Ramos (cell line): Measurements from ENCODE around the gene PLA2G4A.
"Not testable (repeated sequence)": the region's sequence is repeated elsewhere in the genome, so short reads cannot be mapped to it uniquely, and the experiment has no call there.

Experiments
- in situ Hi-C: fragments of 300-500 bp; cut with MboI; formaldehyde crosslinking; loops from one replicate; pipeline ENCODE4 v1.14.3; 2022; ENCODE audit warnings: low sequenced_read_pairs; ENCODE audit not compliant: unreplicated experiment

PLA2G4A gene

GRCh38 chr1:186904361-186904760 lies 75.6 kb downstream of the PLA2G4A start:
- in situ Hi-C loops, result no loop called here

GRCh38 chr1:186905561-186905960 lies 76.8 kb downstream of the PLA2G4A start:
- in situ Hi-C loops, result no loop called here

- in situ Hi-C loops, result no loop called here
These were observed 86.8 kb downstream of the PLA2G4A start for GRCh38 chr1:186915555-186915954.

GRCh38 chr1:186917106-186917786 lies 88.5 kb downstream of the PLA2G4A start:
- in situ Hi-C loops, result not testable (repeated sequence)

GRCh38 chr1:186921386-186921785 lies 92.6 kb downstream of the PLA2G4A start:
- in situ Hi-C loops, result not testable (repeated sequence)

GRCh38 chr1:186922814-186923213 lies 94.1 kb downstream of the PLA2G4A start:
- in situ Hi-C loops, result not testable (repeated sequence)

- in situ Hi-C loops, result no loop called here
These were observed 94.7 kb downstream of the PLA2G4A start for GRCh38 chr1:186923486-186923885.

- in situ Hi-C loops, result no loop called here
These were observed 97.3 kb downstream of the PLA2G4A start for GRCh38 chr1:186925881-186926669.

- in situ Hi-C loops, result no loop called here
These were observed 99.1 kb downstream of the PLA2G4A start for GRCh38 chr1:186927884-186928283.

- in situ Hi-C loops, result no loop called here
These were observed 101.5 kb downstream of the PLA2G4A start for GRCh38 chr1:186930238-186930637.

GRCh38 chr1:186937016-186937670 lies 108.4 kb downstream of the PLA2G4A start:
- in situ Hi-C loops, result no loop called here

- in situ Hi-C loops, result no loop called here
These were observed 115.3 kb downstream of the PLA2G4A start for GRCh38 chr1:186943891-186944686.

- in situ Hi-C loops, result no loop called here
These were observed 116.4 kb downstream of the PLA2G4A start for GRCh38 chr1:186945146-186945545.

GRCh38 chr1:186948535-186948934 lies 119.8 kb downstream of the PLA2G4A start:
- in situ Hi-C loops, result no loop called here

GRCh38 chr1:186949173-186949572 lies 120.4 kb downstream of the PLA2G4A start:
- in situ Hi-C loops, result no loop called here

- in situ Hi-C loops, result no loop called here
These were observed 121.8 kb downstream of the PLA2G4A start for GRCh38 chr1:186950547-186950946.

- in situ Hi-C loops, result no loop called here
These were observed 125.1 kb downstream of the PLA2G4A start for GRCh38 chr1:186953876-186954275.

GRCh38 chr1:186957314-186957713 lies 128.6 kb downstream of the PLA2G4A start:
- in situ Hi-C loops, result no loop called here

GRCh38 chr1:186958520-186958919 lies 129.8 kb downstream of the PLA2G4A start:
- in situ Hi-C loops, result no loop called here

GRCh38 chr1:186960861-186961260 lies 132.1 kb downstream of the PLA2G4A start:
- in situ Hi-C loops, result no loop called here
